ENCODE results near the gene ARFGAP3.

ARFGAP3 gene

GRCh38 chr22:42799461-42800405, 57.3 kb downstream of the ARFGAP3 start:
- Histone ChIP-seq H3K4me3 (no peak overlapping the region), H3K27ac (no peak overlapping the region)
- TF ChIP-seq, protein P1, sequence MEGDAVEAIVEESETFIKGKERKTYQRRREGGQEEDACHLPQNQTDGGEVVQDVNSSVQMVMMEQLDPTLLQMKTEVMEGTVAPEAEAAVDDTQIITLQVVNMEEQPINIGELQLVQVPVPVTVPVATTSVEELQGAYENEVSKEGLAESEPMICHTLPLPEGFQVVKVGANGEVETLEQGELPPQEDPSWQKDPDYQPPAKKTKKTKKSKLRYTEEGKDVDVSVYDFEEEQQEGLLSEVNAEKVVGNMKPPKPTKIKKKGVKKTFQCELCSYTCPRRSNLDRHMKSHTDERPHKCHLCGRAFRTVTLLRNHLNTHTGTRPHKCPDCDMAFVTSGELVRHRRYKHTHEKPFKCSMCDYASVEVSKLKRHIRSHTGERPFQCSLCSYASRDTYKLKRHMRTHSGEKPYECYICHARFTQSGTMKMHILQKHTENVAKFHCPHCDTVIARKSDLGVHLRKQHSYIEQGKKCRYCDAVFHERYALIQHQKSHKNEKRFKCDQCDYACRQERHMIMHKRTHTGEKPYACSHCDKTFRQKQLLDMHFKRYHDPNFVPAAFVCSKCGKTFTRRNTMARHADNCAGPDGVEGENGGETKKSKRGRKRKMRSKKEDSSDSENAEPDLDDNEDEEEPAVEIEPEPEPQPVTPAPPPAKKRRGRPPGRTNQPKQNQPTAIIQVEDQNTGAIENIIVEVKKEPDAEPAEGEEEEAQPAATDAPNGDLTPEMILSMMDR (IDR thresholded peaks at IDR 0.05): no peak
- no peak for DNase-seq (ENCODE audit: low spot score)

- DNase-seq (ENCODE audit: low spot score): no peak
- TF ChIP-seq, protein P1 (IDR thresholded peaks at IDR 0.05): no peak
- Histone ChIP-seq H3K4me3 (no peak overlapping the region), H3K27ac (no peak overlapping the region)
These were observed 58.0 kb downstream of the ARFGAP3 start for GRCh38 chr22:42799061-42799460.

DNA sequence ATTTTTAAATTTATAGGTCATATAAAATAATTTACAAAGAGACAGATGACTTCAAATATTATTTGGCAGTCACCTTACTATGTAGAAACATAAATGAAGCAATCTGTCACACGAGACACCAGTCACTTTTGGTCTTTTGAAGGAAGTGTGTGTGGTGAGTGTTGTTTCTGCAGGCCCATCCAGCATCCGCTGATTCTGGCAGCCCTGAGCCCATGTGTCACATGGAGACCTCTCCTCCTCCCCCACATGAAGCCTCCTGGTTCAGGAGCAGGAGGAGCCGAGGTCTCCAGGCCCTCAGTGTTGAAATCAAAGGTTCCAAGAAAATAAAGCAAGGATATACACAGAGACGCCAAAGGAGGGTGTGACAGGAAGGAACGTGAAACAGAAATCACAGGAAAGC, 60.1 kb downstream of the ARFGAP3 start:
- no peak for DNase-seq (ENCODE audit: low spot score)
- H3K4me3 ChIP-seq: no peak overlapping the region
- H3K27ac ChIP-seq: no peak overlapping the region

DNA sequence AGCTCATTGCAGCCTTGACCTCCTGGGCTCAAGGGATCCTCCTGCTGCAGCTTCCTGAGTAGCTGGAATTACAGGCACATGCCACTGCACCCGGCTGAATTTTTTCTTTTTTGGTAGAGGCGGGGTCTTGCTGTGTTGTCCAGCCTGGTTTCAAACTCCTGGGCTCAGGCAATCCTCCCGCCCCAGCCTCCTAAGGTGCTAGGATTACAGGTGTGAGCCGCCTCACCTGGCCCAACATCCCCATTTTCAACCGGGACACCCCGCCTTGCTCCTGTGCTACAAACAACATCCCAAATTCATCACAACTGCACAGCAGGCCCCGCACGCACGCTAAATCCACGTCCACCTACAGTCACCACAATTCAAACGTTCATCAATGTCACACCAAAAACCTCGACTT, 61.0 kb downstream of the ARFGAP3 start:
- no peak overlapping the region for H3K4me3 ChIP-seq
- DNase-seq (ENCODE audit: low spot score): no peak
- TF ChIP-seq, protein P1 (IDR thresholded peaks at IDR 0.05): no peak
- no peak overlapping the region for H3K27ac ChIP-seq

More for the DNA sequence above, 60.1 kb downstream of the ARFGAP3 start:
- TF ChIP-seq, protein P1 (IDR thresholded peaks at IDR 0.05): no peak

- TF ChIP-seq, protein P1 (IDR thresholded peaks at IDR 0.05): no peak
- Histone ChIP-seq H3K4me3 (no peak overlapping the region), H3K27ac (peak overlapping the region in 1 of 2 donors; percentile 8)
- DNase-seq (ENCODE audit: low spot score): no peak
These were observed 62.2 kb downstream of the ARFGAP3 start for GRCh38 chr22:42794551-42795510.

DNA sequence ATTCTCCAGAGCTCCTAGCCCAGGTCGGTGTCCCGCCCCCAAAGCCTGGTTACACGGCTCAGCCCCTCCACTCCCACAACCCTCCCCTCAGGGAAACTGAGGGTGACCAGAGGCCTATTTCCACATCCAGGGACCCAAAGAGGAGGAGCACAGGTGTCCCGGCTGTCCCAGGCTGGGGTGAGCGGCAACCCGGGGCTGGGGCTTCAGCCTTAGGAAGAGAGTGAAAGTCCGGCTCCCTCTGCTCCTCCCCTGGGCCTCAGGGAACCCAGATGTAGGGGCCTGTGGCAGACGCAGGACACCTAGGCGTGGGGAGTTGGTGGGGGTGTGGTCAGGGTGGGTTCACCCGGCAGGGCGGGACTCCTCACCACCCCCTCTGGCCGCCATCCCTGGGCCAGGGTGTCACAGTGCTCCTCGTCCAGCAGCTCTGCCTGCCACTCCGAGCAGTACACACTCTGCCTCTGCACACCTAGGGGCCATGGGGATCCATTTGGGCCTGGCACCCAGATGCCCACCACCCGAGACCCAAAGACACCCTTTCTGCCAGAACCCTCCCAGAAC, 63.1 kb downstream of the ARFGAP3 start:
- H3K4me3 ChIP-seq: no peak overlapping the region
- no peak for DNase-seq (ENCODE audit: low spot score)
- H3K27ac ChIP-seq: peak overlapping the region in 1 of 2 donors; percentile 8
- TF ChIP-seq, protein P1 (IDR thresholded peaks at IDR 0.05): no peak

Data from coronary artery (tissue), 2 donors.